Liver (tissue), 3 donors: ENCODE measurements around the gene THUMPD1.

Source experiments
- CTCF ChIP-seq: fragments of 150-350 bp; IDR thresholded peaks from 2 replicates; pipeline ENCODE4 v1.5.1; 2017; ENCODE audit warnings: improper control_type of control experiment, low read depth, low read length; ENCODE audit not compliant: missing input control
- RXRA ChIP-seq, 2 donors: IDR thresholded peaks; 2 replicates each; pipeline ENCODE4 v1.6.1; 2017 to 2018; ENCODE audit warnings: antibody characterized with exemption in 2 of 2, mild to moderate bottlenecking in 1 of 2
- TAF1 ChIP-seq: conservative IDR thresholded peaks from 2 replicates; pipeline ENCODE4 v1.6.1; 2016; ENCODE audit warnings: antibody characterized with exemption, mild to moderate bottlenecking
- YY1 ChIP-seq: IDR thresholded peaks from 2 replicates; pipeline ENCODE4 v1.6.1; 2016; ENCODE audit warnings: antibody characterized with exemption, mild to moderate bottlenecking
- TF ChIP-seq, protein P1 (sequence below): IDR thresholded peaks from 2 replicates; pipeline ENCODE4 v1.6.1; 2016; ENCODE audit warnings: antibody characterized with exemption
- donor health status: healthy.
- donor health status: healthy.

GRCh38 chr16:20746461-20746860, 4.8 kb upstream of the THUMPD1 start:
- TF ChIP-seq CTCF (no peak), YY1 (no peak), RXRA (IDR thresholded peaks at IDR 0.05) (no peak), TAF1 (no peak)
- TF ChIP-seq, protein P1, sequence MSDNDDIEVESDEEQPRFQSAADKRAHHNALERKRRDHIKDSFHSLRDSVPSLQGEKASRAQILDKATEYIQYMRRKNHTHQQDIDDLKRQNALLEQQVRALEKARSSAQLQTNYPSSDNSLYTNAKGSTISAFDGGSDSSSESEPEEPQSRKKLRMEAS: no peak
